Smooth muscle cell (in vitro differentiated cells): ENCODE measurements around the gene IGFL2. TPM values are rescaled to one million over a fixed set of nuclear protein-coding genes. Genes with fewer than 3 reads are reported as not detected.

ENCODE experiments used
- DNase-seq: peaks from one replicate; lab custom pipeline; 2025; ENCODE audit not compliant: unreplicated experiment; lab: John Stamatoyannopoulos, UW
- H2AFZ ChIP-seq: fragments of 200-600 bp; sonication (generic); 2 replicates; pipeline ENCODE4 v1.6.0; 2016; ENCODE audit warnings: antibody characterized with exemption, low read depth, mild to moderate bottlenecking
- H3F3A ChIP-seq: fragments of 200-600 bp; sonication (generic); 2 replicates; pipeline ENCODE4 v1.6.0; 2017; ENCODE audit warnings: antibody characterized with exemption, low read depth
- H3K27ac ChIP-seq: fragments of 200-600 bp; sonication (generic); 2 replicates; pipeline ENCODE4 v1.5.1; 2016; ENCODE audit warnings: low read depth, mild to moderate bottlenecking
- H3K27me3 ChIP-seq: fragments of 200-600 bp; sonication (generic); 2 replicates; pipeline ENCODE4 v1.6.1; 2016; ENCODE audit warnings: low read depth, mild to moderate bottlenecking
- H3K36me3 ChIP-seq: fragments of 200-600 bp; sonication (generic); 2 replicates; pipeline ENCODE4 v1.5.1; 2016; ENCODE audit warnings: low read depth
- H3K4me1 ChIP-seq: fragments of 200-600 bp; sonication (generic); 2 replicates; pipeline ENCODE4 v1.5.1; 2016; ENCODE audit warnings: low read depth
- H3K4me2 ChIP-seq: fragments of 200-600 bp; sonication (generic); 2 replicates; pipeline ENCODE4 v1.6.0; 2016; ENCODE audit warnings: mild to moderate bottlenecking
- H3K4me3 ChIP-seq: fragments of 200-600 bp; sonication (generic); 2 replicates; pipeline ENCODE4 v1.5.1; 2016; ENCODE audit warnings: mild to moderate bottlenecking
- H3K79me2 ChIP-seq: fragments of 200-600 bp; sonication (generic); 2 replicates; pipeline ENCODE4 v1.6.0; 2016; ENCODE audit warnings: low read depth, mild to moderate bottlenecking
- H3K9ac ChIP-seq: fragments of 200-600 bp; sonication (generic); 2 replicates; pipeline ENCODE4 v1.6.0; 2016; ENCODE audit warnings: low read depth
- H3K9me3 ChIP-seq: fragments of 200-600 bp; sonication (generic); replicated peaks from 2 replicates; pipeline ENCODE4 v1.5.1; 2016; ENCODE audit warnings: low read depth
- H4K20me1 ChIP-seq: fragments of 200-600 bp; sonication (generic); 2 replicates; pipeline ENCODE4 v1.6.0; 2016; ENCODE audit warnings: low read depth
- CTCF ChIP-seq: fragments of 200-600 bp; sonication (generic); IDR thresholded peaks from 2 replicates; pipeline ENCODE4 v1.5.1; 2017; ENCODE audit warnings: borderline replicate concordance, mild to moderate bottlenecking, antibody characterized with exemption; ENCODE audit not compliant: insufficient read depth, poor library complexity, severe bottlenecking
- WGBS: methylation state at CpG from one replicate; pipeline ENCODE4 v1.1.7; 2016; ENCODE audit warnings: low lambda C conversion rate; 5-methylcytosine and 5-hydroxymethylcytosine counted together
- polyA plus RNA-seq: library from polyadenylated mRNA; unstranded; fragments of >200 nt; fragmentation: Nextera tagmentation; extraction: Ambion mirVana; gene quantifications from 2 replicates; pipeline ENCODE4 v1.2.1, GENCODE V29; 2016
- total RNA-seq: library from RNA; depleted of rRNA; stranded (reverse); fragments of >200 nt; gene quantifications from 2 replicates; pipeline ENCODE4 v1.2.3, GENCODE V29; 2014

The IGFL2 gene
- total and polyA plus RNA-seq, 2 experiments from 2014 or later, result 126 to 164 TPM

DNA sequence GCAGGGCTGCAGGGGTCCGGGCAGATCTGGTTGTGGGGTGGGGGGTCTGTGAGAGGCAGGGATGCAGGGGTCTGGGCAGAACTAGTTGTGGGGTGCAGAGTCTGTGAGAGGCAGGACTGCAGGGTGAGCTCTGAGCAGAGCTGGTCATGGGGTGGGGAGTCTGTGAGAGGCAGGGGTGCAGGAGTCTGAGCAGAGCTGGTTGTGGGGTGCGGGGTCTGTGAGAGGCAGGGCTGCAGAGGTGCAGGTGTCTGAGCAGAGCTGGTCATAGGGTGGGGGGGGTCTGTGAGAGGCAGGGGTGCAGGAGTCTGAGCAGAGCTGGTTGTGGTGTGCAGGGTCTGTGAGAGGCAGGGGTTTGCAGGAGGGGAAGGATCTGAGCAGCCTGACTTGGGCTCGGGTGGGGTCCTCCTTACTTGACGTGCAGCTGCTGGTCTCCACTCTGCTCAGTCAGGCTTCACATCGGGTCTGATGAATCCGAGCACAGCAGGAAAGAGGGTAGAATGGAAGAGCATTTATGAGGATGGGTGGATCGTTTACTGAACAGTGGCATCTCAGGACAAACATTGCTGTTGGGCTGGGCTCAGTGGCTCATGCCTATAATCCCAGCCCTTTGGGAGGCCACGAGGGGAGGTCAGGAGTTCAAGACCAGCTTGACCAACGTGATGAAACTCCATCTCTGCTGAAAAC is 31.2 kb downstream of the IGFL2 start:
- H3K27me3 ChIP-seq, result no peaks in the 10 kb centered on the region
- no peak for DNase-seq
- 77% methylated on average over 8 of the region's 9 CpGs for WGBS
- H3K27ac ChIP-seq, result no peak overlapping the region
- H3K4me1 ChIP-seq, result no peaks in the 10 kb centered on the region
- H2AFZ ChIP-seq, result no peak overlapping the region
- H3K4me2 ChIP-seq, result no peak overlapping the region
- H3K9me3 ChIP-seq, result no peaks in the 10 kb centered on the region
- H3K36me3 ChIP-seq, result no peaks in the 10 kb centered on the region
- no peak for TF ChIP-seq CTCF
- no peaks in the 10 kb centered on the region for H4K20me1 ChIP-seq
- no peaks in the 10 kb centered on the region for H3K79me2 ChIP-seq
- H3K4me3 ChIP-seq, result no peak overlapping the region
- H3F3A ChIP-seq, result peaks cover 7% of the 10 kb centered on the region
- no peak overlapping the region for H3K9ac ChIP-seq

DNA sequence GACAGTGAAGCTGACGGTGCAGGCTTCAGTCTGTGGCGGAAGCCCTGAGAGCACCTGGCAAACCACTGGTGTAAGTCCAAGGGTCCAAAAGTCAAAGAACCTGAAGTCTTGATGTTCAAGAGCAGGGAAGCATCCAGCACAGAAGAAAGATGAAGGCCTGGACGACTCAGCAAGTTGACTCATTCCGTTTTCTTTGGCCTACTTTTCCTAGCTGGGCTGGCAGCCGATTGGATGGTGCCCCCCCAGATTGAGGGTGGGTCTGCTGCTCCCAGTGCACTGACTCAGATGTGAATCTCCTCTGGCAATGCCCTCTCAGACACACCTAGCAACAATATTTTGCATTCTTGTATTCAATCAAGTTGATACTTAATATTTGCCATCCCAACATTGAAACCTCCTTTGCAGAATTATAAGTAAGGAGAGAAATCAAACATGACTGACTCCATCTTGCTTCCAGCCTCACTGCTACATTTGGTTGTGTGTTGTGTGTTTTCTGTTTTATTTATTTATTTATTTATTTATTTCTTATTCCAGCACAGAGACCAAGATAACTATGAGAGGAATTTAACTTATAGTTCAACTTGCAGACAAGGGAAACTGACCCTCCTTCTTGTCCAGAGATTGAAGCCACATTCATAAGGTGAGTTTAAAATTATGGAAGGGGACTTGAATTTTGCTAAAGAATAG is 32.8 kb downstream of the IGFL2 start:
- Histone ChIP-seq H3K4me2 (peak overlapping the region; percentile 56), H2AFZ (peak overlapping the region; percentile 59)

DNA sequence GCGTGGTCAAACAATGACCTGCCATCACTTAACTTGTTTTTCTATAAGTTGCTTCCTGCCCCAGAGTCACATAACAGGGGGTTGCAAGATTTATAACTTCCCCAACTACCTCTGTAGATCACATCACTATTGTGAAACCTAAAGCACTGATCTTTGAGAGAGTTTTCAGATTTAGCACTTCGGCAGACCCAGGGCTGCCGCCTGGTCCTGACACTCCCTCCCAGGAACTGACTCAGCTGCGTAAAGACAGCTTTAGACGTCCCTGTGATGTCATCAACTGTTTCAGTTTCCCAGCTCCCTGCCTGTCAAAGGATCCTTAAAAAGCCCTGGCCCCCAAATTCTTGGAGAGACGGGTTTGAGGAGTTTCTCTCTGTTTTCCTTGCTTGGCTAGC is 33.3 kb downstream of the IGFL2 start:
- Histone ChIP-seq H3K4me1 (no peaks in the 10 kb centered on the region), H3K9ac (peak overlapping the region; percentile 29), H2AFZ (peak overlapping the region; percentile 59), H3K27me3 (no peaks in the 10 kb centered on the region), H3K27ac (peak overlapping the region; percentile 59), H3K4me3 (no peak overlapping the region), H3K4me2 (peak overlapping the region; percentile 56), H3K36me3 (no peaks in the 10 kb centered on the region), H3F3A (peaks cover 18% of the 10 kb centered on the region), H4K20me1 (no peaks in the 10 kb centered on the region), H3K79me2 (no peaks in the 10 kb centered on the region), H3K9me3 (no peaks in the 10 kb centered on the region)
- 39% methylated on average over 6 of the region's 6 CpGs for WGBS
- no peak for TF ChIP-seq CTCF
- DNase-seq, result no peak

More for the DNA sequence above, 32.8 kb downstream of the IGFL2 start:
- H3K4me3 ChIP-seq, result no peak overlapping the region
- no peaks in the 10 kb centered on the region for H3K4me1 ChIP-seq
- WGBS, result 80% methylated on average over 5 of the region's 5 CpGs
- H3K36me3 ChIP-seq, result no peaks in the 10 kb centered on the region
- peak overlapping the region; percentile 59 for H3K27ac ChIP-seq
- TF ChIP-seq CTCF, result no peak
- H3K79me2 ChIP-seq, result no peaks in the 10 kb centered on the region
- H3K9me3 ChIP-seq, result no peaks in the 10 kb centered on the region
- DNase-seq, result no peak
- H3K27me3 ChIP-seq, result no peaks in the 10 kb centered on the region
- H3F3A ChIP-seq, result peaks cover 18% of the 10 kb centered on the region
- H4K20me1 ChIP-seq, result no peaks in the 10 kb centered on the region
- H3K9ac ChIP-seq, result peak overlapping the region; percentile 29
